ENCODE results near the gene DTNB.

DTNB gene

GRCh38 chr2:25336383-25336841 lies 337.0 kb downstream of the DTNB start:
- TF ChIP-seq, protein P1, sequence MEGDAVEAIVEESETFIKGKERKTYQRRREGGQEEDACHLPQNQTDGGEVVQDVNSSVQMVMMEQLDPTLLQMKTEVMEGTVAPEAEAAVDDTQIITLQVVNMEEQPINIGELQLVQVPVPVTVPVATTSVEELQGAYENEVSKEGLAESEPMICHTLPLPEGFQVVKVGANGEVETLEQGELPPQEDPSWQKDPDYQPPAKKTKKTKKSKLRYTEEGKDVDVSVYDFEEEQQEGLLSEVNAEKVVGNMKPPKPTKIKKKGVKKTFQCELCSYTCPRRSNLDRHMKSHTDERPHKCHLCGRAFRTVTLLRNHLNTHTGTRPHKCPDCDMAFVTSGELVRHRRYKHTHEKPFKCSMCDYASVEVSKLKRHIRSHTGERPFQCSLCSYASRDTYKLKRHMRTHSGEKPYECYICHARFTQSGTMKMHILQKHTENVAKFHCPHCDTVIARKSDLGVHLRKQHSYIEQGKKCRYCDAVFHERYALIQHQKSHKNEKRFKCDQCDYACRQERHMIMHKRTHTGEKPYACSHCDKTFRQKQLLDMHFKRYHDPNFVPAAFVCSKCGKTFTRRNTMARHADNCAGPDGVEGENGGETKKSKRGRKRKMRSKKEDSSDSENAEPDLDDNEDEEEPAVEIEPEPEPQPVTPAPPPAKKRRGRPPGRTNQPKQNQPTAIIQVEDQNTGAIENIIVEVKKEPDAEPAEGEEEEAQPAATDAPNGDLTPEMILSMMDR (IDR thresholded peaks at IDR 0.05; ENCODE audit: borderline replicate concordance, insufficient read depth, low read depth, low read length) = no peak
- no peak overlapping the region for H3K4me3 ChIP-seq (ENCODE audit: low read depth, low read length)

DNA sequence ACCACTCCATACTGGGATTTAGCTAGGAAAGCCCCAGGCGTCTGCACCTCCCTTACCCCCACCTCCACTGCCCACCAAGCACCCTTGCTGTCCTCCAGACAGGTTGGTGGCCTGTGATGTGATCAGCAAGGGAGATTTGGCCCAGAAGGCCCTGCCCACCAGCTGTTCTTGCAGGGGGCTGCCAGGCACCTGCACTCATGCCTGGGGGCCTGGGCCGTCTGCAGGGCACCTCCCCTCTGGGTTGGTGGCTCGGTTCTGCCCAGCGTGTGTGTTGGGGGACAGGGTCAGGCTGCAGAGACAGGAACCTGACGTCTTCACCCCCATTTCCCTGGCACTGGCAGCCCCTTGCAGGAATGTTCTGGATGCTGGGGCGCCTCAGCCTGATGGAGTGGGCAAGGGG lies 337.4 kb downstream of the DTNB start:
- H3K4me3 ChIP-seq (ENCODE audit: low read depth, low read length) = no peak overlapping the region
- TF ChIP-seq, protein P1 (IDR thresholded peaks at IDR 0.05; ENCODE audit: borderline replicate concordance, insufficient read depth, low read depth, low read length) = no peak

DNA sequence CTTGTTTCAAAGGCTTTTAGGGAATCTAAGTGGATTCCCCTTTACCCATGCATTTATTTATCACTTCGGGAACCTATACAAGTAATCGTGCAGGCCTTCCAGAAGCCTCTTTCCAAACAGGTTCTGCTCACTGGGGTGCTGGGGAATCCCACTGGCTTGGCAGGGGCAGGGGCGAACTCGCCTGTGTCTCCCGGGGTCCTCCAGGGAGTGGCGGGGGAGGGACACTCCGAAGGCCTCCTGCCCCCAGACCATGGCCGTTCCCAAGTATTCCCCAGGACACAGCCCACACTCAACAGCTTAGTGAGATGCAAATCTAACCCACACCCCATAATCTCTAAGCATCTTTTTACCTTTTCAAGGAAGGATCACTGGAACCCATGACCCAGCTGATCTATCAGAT lies 338.2 kb downstream of the DTNB start:
- TF ChIP-seq, protein P1 (IDR thresholded peaks at IDR 0.05; ENCODE audit: borderline replicate concordance, insufficient read depth, low read depth, low read length) = no peak
- H3K4me3 ChIP-seq (ENCODE audit: low read depth, low read length) = no peak overlapping the region

DNA sequence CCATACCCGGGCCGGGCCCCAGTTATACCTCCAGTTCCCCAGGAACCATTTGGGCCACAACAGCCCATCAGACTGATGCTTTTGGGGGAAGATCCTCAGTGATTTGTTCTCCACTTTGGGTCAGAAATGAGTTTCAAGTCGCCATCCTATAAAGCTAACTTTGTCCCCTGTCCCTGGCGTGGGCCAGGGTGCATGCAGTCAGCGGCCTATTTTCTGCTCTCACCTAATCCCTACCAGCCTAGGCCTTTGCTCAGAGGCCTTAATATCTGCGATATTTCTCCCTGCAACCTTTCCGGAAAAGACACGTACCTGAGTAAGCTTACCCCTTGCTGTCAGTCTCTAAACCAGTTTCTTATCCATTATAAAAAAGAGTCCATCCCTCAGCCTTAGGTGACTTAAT lies 338.9 kb downstream of the DTNB start:
- no peak overlapping the region for H3K4me3 ChIP-seq (ENCODE audit: low read depth, low read length)
- TF ChIP-seq, protein P1 (IDR thresholded peaks at IDR 0.05; ENCODE audit: borderline replicate concordance, insufficient read depth, low read depth, low read length) = no peak

GRCh38 chr2:25333981-25334380 lies 339.4 kb downstream of the DTNB start:
- TF ChIP-seq, protein P1 (IDR thresholded peaks at IDR 0.05; ENCODE audit: borderline replicate concordance, insufficient read depth, low read depth, low read length) = no peak

GRCh38 chr2:25332571-25332970 lies 340.8 kb downstream of the DTNB start:
- TF ChIP-seq, protein P1 (IDR thresholded peaks at IDR 0.05; ENCODE audit: borderline replicate concordance, insufficient read depth, low read depth, low read length) = no peak
- H3K4me3 ChIP-seq (ENCODE audit: low read depth, low read length) = no peak overlapping the region

More at GRCh38 chr2:25333981-25334380, 339.4 kb downstream of the DTNB start:
- H3K4me3 ChIP-seq (ENCODE audit: low read depth, low read length) = no peak overlapping the region

DNA sequence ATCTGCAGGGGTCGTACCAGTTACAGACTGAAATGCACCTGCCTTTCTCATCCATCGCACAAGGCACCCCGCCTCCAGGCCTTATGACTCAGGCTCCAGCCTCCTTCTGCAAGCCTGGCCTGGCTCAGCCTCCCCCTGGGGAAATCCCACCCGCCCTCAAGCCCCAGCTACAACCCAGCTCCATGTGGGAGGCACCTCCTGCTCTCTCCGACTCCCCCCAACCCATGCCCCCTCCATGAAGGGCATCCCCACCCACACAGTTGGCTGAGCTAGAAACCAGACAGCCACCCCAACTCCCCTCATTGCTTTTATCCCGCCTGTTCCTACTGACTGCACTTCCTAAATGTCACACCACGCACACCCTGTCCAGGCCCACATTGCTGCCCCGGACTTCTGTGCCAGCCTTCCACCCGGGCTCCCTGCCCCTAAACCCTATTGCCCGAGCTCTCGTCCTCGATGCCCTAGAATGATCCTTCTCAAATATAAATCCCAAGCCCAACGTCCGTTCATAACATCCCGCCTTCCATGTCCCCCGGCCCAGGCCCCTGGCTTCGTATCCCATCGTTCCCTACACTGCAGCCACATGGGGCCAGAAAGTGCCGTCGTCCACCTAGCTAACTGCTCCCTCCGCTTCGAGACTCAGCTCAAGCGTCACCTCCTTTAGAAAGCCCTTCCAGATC lies 341.6 kb downstream of the DTNB start:
- H3K4me3 ChIP-seq (ENCODE audit: low read depth, low read length) = no peak overlapping the region
- TF ChIP-seq, protein P1 (IDR thresholded peaks at IDR 0.05; ENCODE audit: borderline replicate concordance, insufficient read depth, low read depth, low read length) = no peak

Data from GM12875 (cell line).